Kidney epithelial cell (primary cell): ENCODE data around the gene CA12. TPM values are rescaled to one million over a fixed set of nuclear protein-coding genes. Genes with fewer than 3 reads are reported as not detected.

Source experiments
- DNase-seq: peaks from one replicate; pipeline ENCODE4 v3.0.0-alpha.2; 2010; ENCODE audit warnings: low read depth
- H3K27me3 ChIP-seq: 2 replicates; pipeline ENCODE4 v1.6.0; 2011; ENCODE audit warnings: low read length; ENCODE audit not compliant: control insufficient read depth, insufficient read depth
- H3K36me3 ChIP-seq: 2 replicates; pipeline ENCODE4 v1.5.1; 2011; ENCODE audit warnings: low read length; ENCODE audit not compliant: control insufficient read depth, insufficient read depth
- H3K4me3 ChIP-seq: 2 replicates; pipeline ENCODE4 v1.5.1; 2011; ENCODE audit warnings: low read depth, mild to moderate bottlenecking, control low read depth, low read length
- total RNA-seq: library from RNA; depleted of rRNA; stranded (reverse); fragments of >200 nt; gene quantifications from 2 replicates; pipeline ENCODE4 v1.2.3, GENCODE V29; 2015
- TF ChIP-seq, protein P1 (sequence below): IDR thresholded peaks from 2 replicates; pipeline ENCODE4 v1.5.1; 2011; ENCODE audit warnings: mild to moderate bottlenecking, moderate library complexity, low read length, control low read depth, inconsistent platforms; ENCODE audit not compliant: insufficient read depth, poor library complexity, severe bottlenecking

Gene CA12
- total RNA-seq, 1 donor from 2014 or later: 2.9 TPM

- DNase-seq: no peak
- TF ChIP-seq, protein P1, sequence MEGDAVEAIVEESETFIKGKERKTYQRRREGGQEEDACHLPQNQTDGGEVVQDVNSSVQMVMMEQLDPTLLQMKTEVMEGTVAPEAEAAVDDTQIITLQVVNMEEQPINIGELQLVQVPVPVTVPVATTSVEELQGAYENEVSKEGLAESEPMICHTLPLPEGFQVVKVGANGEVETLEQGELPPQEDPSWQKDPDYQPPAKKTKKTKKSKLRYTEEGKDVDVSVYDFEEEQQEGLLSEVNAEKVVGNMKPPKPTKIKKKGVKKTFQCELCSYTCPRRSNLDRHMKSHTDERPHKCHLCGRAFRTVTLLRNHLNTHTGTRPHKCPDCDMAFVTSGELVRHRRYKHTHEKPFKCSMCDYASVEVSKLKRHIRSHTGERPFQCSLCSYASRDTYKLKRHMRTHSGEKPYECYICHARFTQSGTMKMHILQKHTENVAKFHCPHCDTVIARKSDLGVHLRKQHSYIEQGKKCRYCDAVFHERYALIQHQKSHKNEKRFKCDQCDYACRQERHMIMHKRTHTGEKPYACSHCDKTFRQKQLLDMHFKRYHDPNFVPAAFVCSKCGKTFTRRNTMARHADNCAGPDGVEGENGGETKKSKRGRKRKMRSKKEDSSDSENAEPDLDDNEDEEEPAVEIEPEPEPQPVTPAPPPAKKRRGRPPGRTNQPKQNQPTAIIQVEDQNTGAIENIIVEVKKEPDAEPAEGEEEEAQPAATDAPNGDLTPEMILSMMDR: no peak
Measured at GRCh38 chr15:63412551-63412950, 30.9 kb upstream of the CA12 start.

GRCh38 chr15:63411866-63412265 is 30.2 kb upstream of the CA12 start:
- DNase-seq: no peak
- TF ChIP-seq, protein P1: no peak
- Histone ChIP-seq H3K4me3 (no peak overlapping the region), H3K36me3 (no peaks in the 10 kb centered on the region), H3K27me3 (peaks cover 3% of the 10 kb centered on the region)

More at GRCh38 chr15:63412551-63412950, 30.9 kb upstream of the CA12 start:
- Histone ChIP-seq H3K36me3 (no peaks in the 10 kb centered on the region), H3K4me3 (no peak overlapping the region), H3K27me3 (peaks cover 3% of the 10 kb centered on the region)

- TF ChIP-seq, protein P1: no peak
- DNase-seq: no peak
Measured at GRCh38 chr15:63409179-63409578, 27.5 kb upstream of the CA12 start.

DNA sequence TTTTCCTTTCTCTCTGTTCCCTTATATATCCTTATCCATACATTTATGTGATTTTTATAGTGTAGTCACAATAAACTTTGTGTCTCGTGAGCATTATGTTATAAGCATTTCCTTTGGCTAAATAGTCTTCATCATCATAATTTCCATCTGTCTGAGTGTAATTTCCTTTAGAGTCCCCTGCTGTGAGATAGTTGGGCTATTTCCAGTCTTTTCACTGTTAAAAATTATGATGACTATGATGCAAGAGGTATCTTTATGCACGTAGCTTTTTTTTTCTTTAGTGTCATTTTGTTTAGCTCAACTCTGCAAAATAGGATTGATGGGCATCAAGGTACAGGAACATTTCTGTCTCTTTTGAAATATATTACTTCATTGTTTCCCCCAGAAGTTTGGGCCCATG is 26.9 kb upstream of the CA12 start:
- TF ChIP-seq, protein P1: no peak
- no peak for DNase-seq
- H3K4me3 ChIP-seq: no peak overlapping the region
- peaks cover 3% of the 10 kb centered on the region for H3K27me3 ChIP-seq
- H3K36me3 ChIP-seq: no peaks in the 10 kb centered on the region

More at GRCh38 chr15:63409179-63409578, 27.5 kb upstream of the CA12 start:
- Histone ChIP-seq H3K36me3 (no peaks in the 10 kb centered on the region), H3K27me3 (peaks cover 3% of the 10 kb centered on the region), H3K4me3 (no peak overlapping the region)

DNA sequence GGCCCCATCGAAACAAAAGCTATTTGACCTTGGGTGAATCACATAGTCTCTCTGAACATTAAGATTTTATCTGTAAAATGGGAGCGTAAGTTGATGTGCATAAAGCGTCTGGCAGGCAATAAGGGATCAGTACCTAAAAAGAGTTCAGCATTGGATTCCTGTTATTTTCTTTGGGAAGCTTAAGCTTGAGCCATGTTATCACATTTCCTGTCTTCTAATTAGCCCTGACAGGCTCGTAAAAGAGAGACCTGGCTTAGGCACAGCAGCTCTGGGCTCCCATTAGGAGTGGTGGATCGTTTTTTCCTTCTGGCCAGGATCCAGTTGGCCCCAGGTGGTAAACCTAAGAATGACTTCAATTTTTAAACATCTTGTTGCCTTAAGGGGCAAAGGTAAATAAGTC is 26.0 kb upstream of the CA12 start:
- no peak for DNase-seq
- H3K27me3 ChIP-seq: peaks cover under 1% of the 10 kb centered on the region
- H3K36me3 ChIP-seq: no peaks in the 10 kb centered on the region
- TF ChIP-seq, protein P1: no peak
- no peak overlapping the region for H3K4me3 ChIP-seq

DNA sequence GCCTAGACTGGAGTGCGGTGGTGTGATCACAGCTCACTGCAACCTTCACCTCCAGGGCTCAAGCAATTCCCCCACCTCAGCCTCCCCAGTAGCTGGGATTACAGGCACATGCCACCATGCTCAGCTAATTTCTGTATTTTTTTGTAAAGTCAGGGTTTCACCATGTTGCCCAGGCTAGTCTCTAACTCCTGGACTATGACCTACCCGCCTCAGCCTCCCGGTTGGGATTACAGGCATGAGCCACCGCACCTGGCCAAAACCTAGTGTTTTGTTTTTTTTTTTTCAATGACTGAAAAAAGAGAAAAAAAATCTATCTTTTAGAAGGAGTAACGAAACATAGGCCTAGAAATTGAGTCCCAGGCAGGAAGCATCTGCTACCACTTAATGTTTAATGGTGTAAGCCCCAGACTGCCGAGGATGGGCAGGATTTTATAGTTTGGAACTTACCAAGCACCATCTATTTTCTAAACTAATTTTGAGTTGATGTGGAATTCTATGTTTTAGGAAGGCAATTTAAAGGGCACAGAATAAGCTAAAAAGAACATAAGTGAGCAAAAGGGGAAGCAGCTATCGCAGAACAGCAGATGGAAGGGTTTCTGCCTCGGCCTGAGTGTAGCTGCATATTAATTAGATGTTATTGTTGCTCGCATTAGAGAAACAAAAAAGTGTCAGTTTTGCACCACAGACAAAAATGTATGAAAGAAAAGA is 24.2 kb upstream of the CA12 start:
- DNase-seq: no peak

More for the DNA sequence above, 24.2 kb upstream of the CA12 start:
- no peaks in the 10 kb centered on the region for H3K36me3 ChIP-seq
- TF ChIP-seq, protein P1: no peak
- H3K27me3 ChIP-seq: no peaks in the 10 kb centered on the region
- H3K4me3 ChIP-seq: no peak overlapping the region
